Fibroblast of skin of right quadriceps (primary cell): Measurements from ENCODE around the gene YTHDC1.

Experiments used
- DNase-seq: peaks from one replicate; pipeline ENCODE4 v3.0.0-alpha.2; 2013

YTHDC1 gene

GRCh38 chr4:68358988-68359387 lies 9.1 kb upstream of the YTHDC1 start:
- DNase-seq, result no peak

GRCh38 chr4:68352791-68353190 lies 2.9 kb upstream of the YTHDC1 start:
- DNase-seq, result no peak

GRCh38 chr4:68349279-68349648 lies 626 bp downstream of the YTHDC1 start:
- DNase-seq, result peak; percentile 26

- no peak for DNase-seq
Measured at GRCh38 chr4:68348577-68348976, 1.3 kb downstream of the YTHDC1 start.

GRCh38 chr4:68347845-68348244 lies 2.0 kb downstream of the YTHDC1 start:
- DNase-seq, result no peak

GRCh38 chr4:68346461-68346860 lies 3.4 kb downstream of the YTHDC1 start:
- peak; percentile 19 for DNase-seq

GRCh38 chr4:68344785-68345184 lies 5.1 kb downstream of the YTHDC1 start:
- no peak for DNase-seq

- no peak for DNase-seq
Measured at GRCh38 chr4:68344049-68344448, 5.8 kb downstream of the YTHDC1 start.

- peak; percentile 52 for DNase-seq
Measured at GRCh38 chr4:68342134-68342533, 7.8 kb downstream of the YTHDC1 start.

GRCh38 chr4:68338625-68339024 lies 11.3 kb downstream of the YTHDC1 start:
- DNase-seq, result no peak

- DNase-seq, result no peak
Measured at GRCh38 chr4:68337522-68337921, 12.4 kb downstream of the YTHDC1 start.

- DNase-seq, result no peak
Measured at GRCh38 chr4:68337004-68337403, 12.9 kb downstream of the YTHDC1 start.

GRCh38 chr4:68336530-68336929 lies 13.4 kb downstream of the YTHDC1 start:
- no peak for DNase-seq

GRCh38 chr4:68326141-68326540 lies 23.7 kb downstream of the YTHDC1 start:
- DNase-seq, result no peak

GRCh38 chr4:68324519-68325262 lies 25.2 kb downstream of the YTHDC1 start:
- DNase-seq, result no peak

GRCh38 chr4:68319040-68319439 lies 30.9 kb downstream of the YTHDC1 start:
- DNase-seq, result no peak

- no peak for DNase-seq
Measured at GRCh38 chr4:68316193-68316969, 33.5 kb downstream of the YTHDC1 start.

GRCh38 chr4:68310651-68311247 lies 39.1 kb downstream of the YTHDC1 start:
- no peak for DNase-seq

GRCh38 chr4:68304731-68305130 lies 45.2 kb downstream of the YTHDC1 start:
- DNase-seq, result no peak

- DNase-seq, result no peak
Measured at GRCh38 chr4:68299492-68300457, 50.1 kb downstream of the YTHDC1 start.

- DNase-seq, result no peak
Measured at GRCh38 chr4:68297137-68297536, 52.8 kb downstream of the YTHDC1 start.

- DNase-seq, result no peak
Measured at GRCh38 chr4:68291256-68291655, 58.6 kb downstream of the YTHDC1 start.

- DNase-seq, result no peak
Measured at GRCh38 chr4:68288393-68288740, 61.5 kb downstream of the YTHDC1 start.
